ENCODE measurements around the gene ADH1A. TPM values are rescaled to one million over a fixed set of nuclear protein-coding genes. Genes with fewer than 3 reads are reported as not detected.

The ADH1A gene
- polyA plus RNA-seq, 1 of the 3 experiments (the other 2 are of a cell fraction) = not detected

DNA sequence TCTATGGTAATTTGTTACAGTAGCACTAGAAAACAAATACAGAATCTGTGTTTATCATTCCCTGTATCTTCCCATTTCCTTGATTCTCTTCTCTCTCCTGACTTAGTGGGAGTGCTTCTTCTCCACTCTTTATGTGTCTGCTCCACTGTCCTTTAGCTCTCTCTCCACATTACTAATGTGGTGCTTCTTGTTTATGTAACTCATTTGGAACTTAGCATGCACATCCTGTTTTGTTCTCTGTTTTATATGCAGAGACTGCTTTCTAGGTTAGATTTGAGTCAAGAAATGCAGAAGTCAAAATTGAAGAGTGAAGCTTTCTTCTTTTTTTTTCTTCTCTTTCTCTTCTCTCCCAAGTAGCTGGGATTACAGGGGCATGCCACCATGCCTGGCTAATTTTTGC is 25.9 kb downstream of the ADH1A start:
- H3K36me3 ChIP-seq (replicated peaks in 1 of 2; ENCODE audit: control insufficient read depth in 1 of 2, insufficient read depth in 2 of 2, low read length in 1 of 2) = no peaks in the 10 kb centered on the region
- H3K27ac ChIP-seq (ENCODE audit: low read depth in 2 of 2, low read length in 1 of 2) = no peak overlapping the region
- no peaks in the 10 kb centered on the region for H3K9me2 ChIP-seq
- H3K4me3 ChIP-seq (ENCODE audit: low read depth in 2 of 2, low read length in 1 of 2) = no peak overlapping the region
- no peak overlapping the region for H3K9ac ChIP-seq
- no peaks in the 10 kb centered on the region for H3K27me3 ChIP-seq (ENCODE audit: insufficient read depth)
- CTCF ChIA-PET = no interaction called here
- no peaks in the 10 kb centered on the region for H3K9me3 ChIP-seq
- H2AFZ ChIP-seq (ENCODE audit: low read depth) = no peak overlapping the region
- no peaks in the 10 kb centered on the region for H3K79me2 ChIP-seq (ENCODE audit: insufficient read depth)
- H3K4me1 ChIP-seq (ENCODE audit: control insufficient read depth in 1 of 2, insufficient read depth in 2 of 2, low read depth in 1 of 2, low read length in 1 of 2) = no peaks in the 10 kb centered on the region
- H4K20me1 ChIP-seq (ENCODE audit: insufficient read depth) = no peaks in the 10 kb centered on the region
- DNase-seq = no peak
- no peaks in the 10 kb centered on the region for H3F3A ChIP-seq (replicated peaks; ENCODE audit: insufficient read depth)
- POLR2A ChIA-PET = no interaction called here
- no peak overlapping the region for H3K4me2 ChIP-seq
- TF ChIP-seq ELF1 (IDR thresholded peaks at IDR 0.05) = no peak
- TF ChIP-seq FOSL2 (IDR thresholded peaks at IDR 0.05; ENCODE audit: borderline replicate concordance, low read depth) = no peak
- TF ChIP-seq RFX5 (IDR thresholded peaks at IDR 0.05; ENCODE audit: low read length) = no peak
- TF ChIP-seq SIN3A (IDR thresholded peaks at IDR 0.05; ENCODE audit: borderline replicate concordance, low read depth, low read length) = no peak
- TF ChIP-seq, protein P1, sequence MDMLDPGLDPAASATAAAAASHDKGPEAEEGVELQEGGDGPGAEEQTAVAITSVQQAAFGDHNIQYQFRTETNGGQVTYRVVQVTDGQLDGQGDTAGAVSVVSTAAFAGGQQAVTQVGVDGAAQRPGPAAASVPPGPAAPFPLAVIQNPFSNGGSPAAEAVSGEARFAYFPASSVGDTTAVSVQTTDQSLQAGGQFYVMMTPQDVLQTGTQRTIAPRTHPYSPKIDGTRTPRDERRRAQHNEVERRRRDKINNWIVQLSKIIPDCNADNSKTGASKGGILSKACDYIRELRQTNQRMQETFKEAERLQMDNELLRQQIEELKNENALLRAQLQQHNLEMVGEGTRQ (IDR thresholded peaks at IDR 0.05; ENCODE audit: borderline replicate concordance, low read depth, low read length) = no peak
- TF ChIP-seq MXI1 (IDR thresholded peaks at IDR 0.05; ENCODE audit: low read depth, low read length) = no peak
- TF ChIP-seq MEF2A (IDR thresholded peaks at IDR 0.05; ENCODE audit: borderline replicate concordance, low read depth) = no peak

DNA sequence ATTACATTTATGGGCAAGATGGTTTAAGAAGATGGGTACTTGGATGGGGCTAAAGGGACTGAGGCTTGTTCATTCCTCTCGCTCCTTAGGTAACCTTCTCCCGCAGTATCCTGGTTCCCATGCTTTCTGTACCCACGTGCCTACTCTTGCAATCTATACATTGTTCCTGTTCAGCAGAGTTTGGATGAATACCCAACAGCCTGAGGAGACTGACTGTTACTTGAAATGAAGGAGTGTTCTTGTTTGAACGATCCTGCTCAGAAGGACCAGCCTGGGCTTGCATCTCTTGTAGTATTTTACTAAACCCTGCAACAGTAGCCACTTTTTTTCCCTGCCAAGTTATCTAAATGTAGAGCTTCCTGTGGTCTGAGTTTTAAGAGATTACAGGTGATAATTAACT is 38.0 kb downstream of the ADH1A start:
- TF ChIP-seq POLR2AphosphoS5 (IDR thresholded peaks at IDR 0.05; ENCODE audit: low read depth, low read length) (no peak), SMC3 (IDR thresholded peaks at IDR 0.05; ENCODE audit: low read depth, low read length) (no peak), TCF12 (IDR thresholded peaks at IDR 0.05) (no peak), GATA2 (CRISPR knock-in tag; IDR thresholded peaks at IDR 0.05) (no peak), MXI1 (IDR thresholded peaks at IDR 0.05; ENCODE audit: low read depth, low read length) (no peak)
- TF ChIP-seq, protein P2, sequence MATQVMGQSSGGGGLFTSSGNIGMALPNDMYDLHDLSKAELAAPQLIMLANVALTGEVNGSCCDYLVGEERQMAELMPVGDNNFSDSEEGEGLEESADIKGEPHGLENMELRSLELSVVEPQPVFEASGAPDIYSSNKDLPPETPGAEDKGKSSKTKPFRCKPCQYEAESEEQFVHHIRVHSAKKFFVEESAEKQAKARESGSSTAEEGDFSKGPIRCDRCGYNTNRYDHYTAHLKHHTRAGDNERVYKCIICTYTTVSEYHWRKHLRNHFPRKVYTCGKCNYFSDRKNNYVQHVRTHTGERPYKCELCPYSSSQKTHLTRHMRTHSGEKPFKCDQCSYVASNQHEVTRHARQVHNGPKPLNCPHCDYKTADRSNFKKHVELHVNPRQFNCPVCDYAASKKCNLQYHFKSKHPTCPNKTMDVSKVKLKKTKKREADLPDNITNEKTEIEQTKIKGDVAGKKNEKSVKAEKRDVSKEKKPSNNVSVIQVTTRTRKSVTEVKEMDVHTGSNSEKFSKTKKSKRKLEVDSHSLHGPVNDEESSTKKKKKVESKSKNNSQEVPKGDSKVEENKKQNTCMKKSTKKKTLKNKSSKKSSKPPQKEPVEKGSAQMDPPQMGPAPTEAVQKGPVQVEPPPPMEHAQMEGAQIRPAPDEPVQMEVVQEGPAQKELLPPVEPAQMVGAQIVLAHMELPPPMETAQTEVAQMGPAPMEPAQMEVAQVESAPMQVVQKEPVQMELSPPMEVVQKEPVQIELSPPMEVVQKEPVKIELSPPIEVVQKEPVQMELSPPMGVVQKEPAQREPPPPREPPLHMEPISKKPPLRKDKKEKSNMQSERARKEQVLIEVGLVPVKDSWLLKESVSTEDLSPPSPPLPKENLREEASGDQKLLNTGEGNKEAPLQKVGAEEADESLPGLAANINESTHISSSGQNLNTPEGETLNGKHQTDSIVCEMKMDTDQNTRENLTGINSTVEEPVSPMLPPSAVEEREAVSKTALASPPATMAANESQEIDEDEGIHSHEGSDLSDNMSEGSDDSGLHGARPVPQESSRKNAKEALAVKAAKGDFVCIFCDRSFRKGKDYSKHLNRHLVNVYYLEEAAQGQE (IDR thresholded peaks at IDR 0.05; ENCODE audit: low read depth, low read length) = no peak
- WGBS (ENCODE audit: low lambda C conversion rate) = 56% methylated on average over 4 of the region's 4 CpGs
- Histone ChIP-seq H3K36me3 (replicated peaks in 1 of 2; ENCODE audit: control insufficient read depth in 1 of 2, insufficient read depth in 2 of 2, low read length in 1 of 2) (no peaks in the 10 kb centered on the region), H3K27ac (ENCODE audit: low read depth in 2 of 2, low read length in 1 of 2) (no peak overlapping the region), H3F3A (replicated peaks; ENCODE audit: insufficient read depth) (no peaks in the 10 kb centered on the region), H3K4me3 (ENCODE audit: low read depth in 2 of 2, low read length in 1 of 2) (no peak overlapping the region), H3K9ac (no peak overlapping the region), H3K79me2 (ENCODE audit: insufficient read depth) (no peaks in the 10 kb centered on the region), H3K4me2 (no peak overlapping the region), H3K9me2 (no peaks in the 10 kb centered on the region), H2AFZ (ENCODE audit: low read depth) (no peak overlapping the region), H3K27me3 (ENCODE audit: insufficient read depth) (no peaks in the 10 kb centered on the region), H3K9me3 (no peaks in the 10 kb centered on the region), H3K4me1 (ENCODE audit: control insufficient read depth in 1 of 2, insufficient read depth in 2 of 2, low read depth in 1 of 2, low read length in 1 of 2) (no peaks in the 10 kb centered on the region), H4K20me1 (ENCODE audit: insufficient read depth) (no peaks in the 10 kb centered on the region)
- ChIA-PET CTCF (no interaction called here), POLR2A (no interaction called here)
- no peak for DNase-seq
